GM11168 (cell line): ENCODE results near the gene NKX1-1.

Source experiments
- in situ Hi-C: fragments of 300-500 bp; cut with MboI; formaldehyde crosslinking; loops from one replicate; pipeline ENCODE4 v1.12.0; 2022; ENCODE audit warnings: low sequenced_read_pairs; ENCODE audit not compliant: unreplicated experiment

The NKX1-1 gene

GRCh38 chr4:1364217-1364616, 42.0 kb downstream of the NKX1-1 start:
- in situ Hi-C loops, result no loop called here

- in situ Hi-C loops, result no loop called here
These were observed 42.7 kb downstream of the NKX1-1 start for GRCh38 chr4:1363513-1363912.

- in situ Hi-C loops, result no loop called here
These were observed 43.7 kb downstream of the NKX1-1 start for GRCh38 chr4:1362521-1362920.

- in situ Hi-C loops, result no loop called here
These were observed 44.2 kb downstream of the NKX1-1 start for GRCh38 chr4:1362046-1362445.

GRCh38 chr4:1361431-1361830, 44.8 kb downstream of the NKX1-1 start:
- in situ Hi-C loops, result no loop called here

- in situ Hi-C loops, result no loop called here
These were observed 45.6 kb downstream of the NKX1-1 start for GRCh38 chr4:1360423-1361283.

GRCh38 chr4:1359976-1360375, 46.3 kb downstream of the NKX1-1 start:
- in situ Hi-C loops, result no loop called here

GRCh38 chr4:1359144-1359501, 47.1 kb downstream of the NKX1-1 start:
- in situ Hi-C loops, result no loop called here

- in situ Hi-C loops, result no loop called here
These were observed 47.7 kb downstream of the NKX1-1 start for GRCh38 chr4:1358421-1359143.

GRCh38 chr4:1357356-1358248, 48.6 kb downstream of the NKX1-1 start:
- in situ Hi-C loops, result no loop called here

- in situ Hi-C loops, result no loop called here
These were observed 49.9 kb downstream of the NKX1-1 start for GRCh38 chr4:1356181-1356998.

- in situ Hi-C loops, result no loop called here
These were observed 50.9 kb downstream of the NKX1-1 start for GRCh38 chr4:1355378-1355777.

- in situ Hi-C loops, result loop anchor here (5.0 kb wide), 1 partner anchor 223 kb away; no protein-coding TSS in a partner anchor
These were observed 51.3 kb downstream of the NKX1-1 start for GRCh38 chr4:1354983-1355275.

GRCh38 chr4:1354136-1354982, 51.9 kb downstream of the NKX1-1 start:
- in situ Hi-C loops, result loop anchor here (5.0 kb wide), 1 partner anchor 222 kb away; no protein-coding TSS in a partner anchor

GRCh38 chr4:1353186-1354055, 52.8 kb downstream of the NKX1-1 start:
- in situ Hi-C loops, result loop anchor here (5.0 kb wide), 1 partner anchor 221 kb away; no protein-coding TSS in a partner anchor
